Activated naive CD4-positive, alpha-beta T cell treated with anti-CD3 and anti-CD28 coated beads for 36 hours (primary cell): ENCODE results near the gene TFEB. TPM values are rescaled to one million over a fixed set of nuclear protein-coding genes. Genes with fewer than 3 reads are reported as not detected.

ENCODE experiments used
- CTCF ChIA-PET: fragments of 350-600 bp; sonication (Branson Sonifier 250); formaldehyde crosslinking; loops from one replicate; lab custom pipeline; 2021; ENCODE audit warnings: antibody characterized with exemption; lab: Charles Lee
- DNase-seq: peaks from one replicate; pipeline ENCODE4 v3.0.0-alpha.2; 2020
- H3K27ac Mint-ChIP-seq: one replicate; pipeline ENCODE4 v1.8.0; 2021; ENCODE audit warnings: mild to moderate bottlenecking, mixed read lengths
- H3K27me3 Mint-ChIP-seq: one replicate; pipeline ENCODE4 v1.8.0; 2021; ENCODE audit warnings: low read depth, mixed read lengths
- H3K36me3 Mint-ChIP-seq: one replicate; pipeline ENCODE4 v1.8.0; 2021; ENCODE audit warnings: low read depth, mixed read lengths
- H3K4me1 Mint-ChIP-seq: one replicate; pipeline ENCODE4 v1.8.0; 2021; ENCODE audit warnings: low read depth, mixed read lengths
- H3K4me3 Mint-ChIP-seq: one replicate; pipeline ENCODE4 v1.8.0; 2021; ENCODE audit warnings: mild to moderate bottlenecking, moderate library complexity, mixed read lengths
- H3K9me3 Mint-ChIP-seq: one replicate; pipeline ENCODE4 v1.8.0; 2021; ENCODE audit warnings: mixed read lengths
- intact Hi-C: fragments of 100-400 bp; cut with micrococcal nuclease; formaldehyde crosslinking; loops from one replicate; pipeline ENCODE4 v1.15.1; 2023
- total RNA-seq, 2 experiments: library from RNA; stranded (reverse); gene quantifications; one replicate each; pipeline ENCODE4 v1.2.3, GENCODE V29; 2021

TFEB gene
- total RNA-seq, 2 experiments from 2014 or later: 5.7 to 7.9 TPM

DNA sequence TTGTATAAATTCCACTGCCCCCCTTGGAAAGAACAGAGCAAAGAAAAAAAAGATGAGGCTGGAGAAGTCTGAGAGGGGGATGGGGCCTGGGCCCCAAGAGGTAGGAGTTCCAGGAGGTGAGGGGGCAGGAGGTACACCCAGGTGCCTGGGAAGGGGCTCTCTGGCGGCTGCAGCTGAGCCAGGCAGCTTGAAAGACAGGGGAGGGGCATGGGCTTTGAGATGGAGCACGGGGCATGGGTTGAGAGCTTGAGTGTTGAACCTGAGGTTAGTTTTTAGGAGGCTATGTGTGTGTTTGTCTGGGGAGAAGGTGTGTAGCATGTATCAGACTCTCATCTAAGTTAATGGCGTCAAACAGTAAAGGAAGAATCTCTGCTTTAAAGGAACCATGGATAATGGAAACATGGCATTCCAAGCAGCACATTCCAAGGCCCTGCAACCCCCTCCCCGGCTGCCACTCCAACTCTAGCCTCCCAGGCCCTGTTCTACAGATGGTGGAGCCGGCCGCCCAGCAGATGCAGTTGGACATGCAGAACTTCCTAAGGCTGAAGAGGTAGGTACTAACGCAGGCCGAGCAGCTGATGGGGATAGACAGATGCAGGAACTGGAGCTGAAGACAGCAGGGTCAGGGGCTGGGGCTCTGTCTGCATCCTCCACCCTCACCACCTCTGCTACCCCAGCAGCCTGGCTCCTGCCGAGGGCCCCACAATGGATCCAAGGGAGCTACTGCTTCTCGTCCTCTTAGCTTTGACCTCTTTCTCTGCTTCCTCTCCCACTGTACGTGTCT lies 55.0 kb downstream of the TFEB start:
- no peak for DNase-seq
- peaks cover 2% of the 10 kb centered on the region for H3K27me3 Mint-ChIP-seq
- H3K4me3 Mint-ChIP-seq: no peak overlapping the region
- CTCF ChIA-PET: interaction anchor here (0.6 to 4.9 kb wide), 10 partner anchors 10 to 755 kb away, joined by 3 to 39 read pairs (median 4); no protein-coding TSS in a partner anchor
- H3K9me3 Mint-ChIP-seq: no peaks in the 10 kb centered on the region
- H3K27ac Mint-ChIP-seq: no peak overlapping the region
- intact Hi-C loops: loop anchor here (10.0 kb wide), 1 partner anchor 606 kb away; the partner anchor contains the start of genes NFYA and OARD1
- H3K36me3 Mint-ChIP-seq: no peaks in the 10 kb centered on the region
- peaks cover 8% of the 10 kb centered on the region for H3K4me1 Mint-ChIP-seq

DNA sequence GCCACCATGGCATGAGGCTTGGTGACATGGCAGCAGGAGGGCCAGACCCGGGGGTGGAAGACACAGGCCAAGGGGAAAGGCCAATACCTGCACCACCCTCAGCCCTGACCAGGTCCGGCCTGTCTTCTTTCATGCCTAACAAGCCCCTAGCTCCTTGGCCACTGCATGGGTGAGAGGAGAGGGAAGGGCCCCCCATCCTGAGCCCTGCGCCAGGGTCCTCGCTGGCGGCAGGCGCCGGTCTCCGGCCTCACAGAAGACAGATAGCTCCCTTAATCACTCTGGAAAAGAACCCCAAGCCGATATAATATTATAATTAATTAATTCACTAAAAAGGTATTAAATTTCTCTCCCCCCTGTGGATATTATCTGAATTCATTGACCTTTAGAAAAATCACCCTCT lies 55.7 kb downstream of the TFEB start:
- CTCF ChIA-PET: interaction anchor here (0.6 to 4.9 kb wide), 5 partner anchors 10 to 756 kb away, joined by 3 to 39 read pairs (median 10); no protein-coding TSS in a partner anchor
- intact Hi-C loops: loop anchor here (10.0 kb wide), 1 partner anchor 605 kb away; the partner anchor contains the start of genes NFYA and OARD1
- Mint-ChIP-seq H3K27me3 (peaks cover 2% of the 10 kb centered on the region), H3K27ac (no peak overlapping the region), H3K4me1 (peaks cover 8% of the 10 kb centered on the region), H3K4me3 (no peak overlapping the region), H3K36me3 (no peaks in the 10 kb centered on the region), H3K9me3 (no peaks in the 10 kb centered on the region)
- no peak for DNase-seq

DNA sequence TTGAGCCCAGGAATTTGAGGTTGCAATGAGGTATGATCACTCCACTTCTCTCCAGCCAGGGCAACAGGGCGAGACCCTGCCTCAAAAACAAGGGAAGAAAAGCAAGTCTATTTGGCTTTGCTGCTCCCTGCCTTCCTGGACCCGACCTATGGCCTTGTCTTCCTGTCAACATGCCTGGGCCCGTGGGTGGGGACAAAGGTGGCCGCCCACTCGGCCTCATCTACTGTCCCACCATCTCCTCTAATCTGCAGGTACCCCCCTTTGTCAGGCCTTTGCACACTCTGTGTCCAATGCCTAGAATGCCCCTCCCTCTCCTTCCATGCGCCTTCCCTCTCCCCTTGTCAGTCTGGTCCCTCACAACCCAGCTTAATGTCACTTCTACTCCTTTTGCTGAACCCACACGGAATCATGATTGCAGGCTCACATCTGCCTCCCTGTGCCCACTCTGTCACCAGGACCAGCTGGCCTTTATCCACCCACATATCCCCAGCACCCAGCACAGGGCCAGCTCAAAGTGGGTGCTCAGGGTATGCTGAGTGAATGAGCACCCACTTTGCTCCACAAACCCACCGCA lies 56.8 kb downstream of the TFEB start:
- Mint-ChIP-seq H3K4me1 (peaks cover 5% of the 10 kb centered on the region), H3K27me3 (peaks cover 6% of the 10 kb centered on the region), H3K36me3 (no peaks in the 10 kb centered on the region), H3K9me3 (no peaks in the 10 kb centered on the region), H3K4me3 (no peak overlapping the region), H3K27ac (no peak overlapping the region)
- DNase-seq: no peak
- CTCF ChIA-PET: interaction anchor here (0.5 to 4.9 kb wide), 4 partner anchors 11 to 310 kb away, joined by 3 to 39 read pairs (median 8); no protein-coding TSS in a partner anchor
- intact Hi-C loops: no loop called here

DNA sequence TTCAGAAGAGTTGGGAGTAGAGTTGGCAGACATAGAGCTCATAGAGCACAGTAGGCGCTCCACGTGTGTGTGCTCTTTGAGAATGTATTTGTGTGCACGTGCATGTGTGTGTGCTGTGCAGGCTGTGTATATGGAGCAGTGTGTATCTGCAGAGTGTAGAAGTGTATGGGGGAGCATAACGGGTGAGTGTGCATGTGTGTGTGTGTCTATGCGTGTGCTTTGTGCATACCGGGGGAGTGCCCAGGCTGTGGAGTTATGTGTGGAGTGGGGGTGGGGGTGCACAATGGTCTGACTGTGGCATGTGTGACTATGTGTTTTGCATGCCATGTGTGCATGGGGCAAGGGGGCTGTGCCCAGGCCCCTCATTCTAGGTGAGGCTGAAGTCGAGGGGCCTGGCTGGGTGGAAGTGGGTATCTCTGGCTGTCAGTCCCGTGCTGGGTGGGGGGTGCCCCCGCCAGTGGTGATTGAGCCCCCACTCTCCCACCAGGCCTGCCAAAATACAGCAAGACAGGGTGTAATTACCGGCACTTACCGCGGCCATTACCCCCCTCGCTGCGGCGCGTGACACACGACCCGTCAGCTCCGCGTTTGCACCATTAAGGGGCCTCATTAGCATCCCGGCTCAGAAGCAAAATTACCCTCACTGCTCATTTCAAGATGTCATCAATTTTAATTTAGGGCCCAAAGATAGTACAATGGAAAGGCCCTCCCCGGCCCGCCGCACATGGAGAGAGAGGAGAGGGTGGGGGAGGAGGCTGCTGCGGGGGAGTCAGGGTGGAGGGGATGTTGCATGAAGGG lies 58.1 kb downstream of the TFEB start:
- H3K4me1 Mint-ChIP-seq: no peaks in the 10 kb centered on the region
- peaks cover 6% of the 10 kb centered on the region for H3K27me3 Mint-ChIP-seq
- H3K36me3 Mint-ChIP-seq: no peaks in the 10 kb centered on the region
- CTCF ChIA-PET: interaction anchor here (4.9 kb wide), 1 partner anchor 75 kb away, joined by 39 read pairs; no protein-coding TSS in a partner anchor
- no peaks in the 10 kb centered on the region for H3K9me3 Mint-ChIP-seq
- no peak for DNase-seq
- no peak overlapping the region for H3K27ac Mint-ChIP-seq
- no peak overlapping the region for H3K4me3 Mint-ChIP-seq
- intact Hi-C loops: no loop called here

DNA sequence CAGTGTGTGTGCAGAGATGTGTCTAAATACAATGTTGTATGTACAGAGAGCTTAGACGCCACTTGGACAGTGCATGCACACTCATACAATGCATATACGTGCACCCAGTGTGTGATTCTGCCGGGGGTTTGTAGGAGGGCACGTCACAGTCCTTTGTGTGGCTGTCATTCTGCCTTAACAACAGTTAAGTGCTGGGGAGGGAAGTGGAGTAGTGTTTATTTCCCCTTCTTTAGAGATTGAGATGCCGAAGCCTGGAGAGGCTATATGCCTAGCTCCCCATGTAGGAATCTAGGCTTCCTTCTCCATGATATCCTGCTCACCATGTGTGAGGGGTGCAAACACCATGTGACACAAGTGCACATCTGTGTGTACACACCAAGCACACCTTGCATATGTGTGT lies 59.0 kb downstream of the TFEB start:
- Mint-ChIP-seq H3K36me3 (no peaks in the 10 kb centered on the region), H3K4me3 (no peak overlapping the region), H3K9me3 (no peaks in the 10 kb centered on the region), H3K27me3 (peaks cover 6% of the 10 kb centered on the region), H3K4me1 (no peaks in the 10 kb centered on the region), H3K27ac (no peak overlapping the region)
- no peak for DNase-seq
- CTCF ChIA-PET: no interaction called here
- intact Hi-C loops: no loop called here

DNA sequence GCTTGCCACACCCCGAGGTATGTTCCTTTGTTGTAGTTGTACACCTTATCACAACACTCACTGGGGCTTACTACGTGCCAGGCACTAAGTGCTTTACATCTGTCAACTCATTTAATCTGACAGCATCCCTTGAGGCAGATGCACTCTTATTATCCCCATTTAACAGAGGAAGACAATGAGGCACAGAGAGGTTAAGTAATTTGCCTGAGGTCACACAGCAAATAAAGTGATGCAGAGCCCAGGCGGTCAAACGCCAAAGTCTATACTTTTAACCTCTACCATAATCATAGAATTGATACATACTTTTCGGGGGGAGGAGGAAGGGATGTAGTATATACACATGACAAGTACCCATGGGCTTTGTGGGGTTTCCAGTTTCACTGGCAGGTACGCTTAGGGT lies 59.4 kb downstream of the TFEB start:
- CTCF ChIA-PET: no interaction called here
- intact Hi-C loops: no loop called here

DNA sequence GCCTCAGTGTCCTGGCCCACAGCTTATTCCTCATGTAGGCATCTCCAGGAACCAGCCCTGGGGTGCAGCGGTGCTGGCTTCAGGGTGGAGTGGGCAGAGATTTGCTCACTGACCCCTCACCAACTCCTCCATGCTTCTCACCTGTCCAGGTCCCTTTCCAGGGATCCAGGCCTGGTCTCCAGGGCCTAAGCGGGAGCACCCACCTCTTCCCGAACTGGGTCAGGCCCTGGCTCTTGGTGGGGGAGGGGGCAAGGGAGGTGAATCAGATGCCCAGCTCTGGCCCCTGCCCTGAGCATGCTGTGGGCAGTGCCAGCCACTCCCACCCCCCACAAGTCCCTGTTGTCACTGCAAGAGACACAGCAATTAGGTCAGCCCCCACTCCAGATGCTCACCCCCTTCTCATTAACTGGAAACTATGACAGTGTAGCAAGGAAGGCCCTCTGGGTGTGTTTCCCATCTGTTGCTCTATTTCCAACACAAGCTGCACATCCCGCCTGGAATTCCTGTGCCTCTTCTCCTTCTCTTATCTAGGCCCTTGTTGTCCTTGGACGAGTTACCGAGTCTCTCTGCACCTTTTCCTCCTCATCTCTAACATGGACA lies 60.1 kb downstream of the TFEB start:
- no peak for DNase-seq
- Mint-ChIP-seq H3K27ac (no peak overlapping the region), H3K4me1 (no peaks in the 10 kb centered on the region), H3K9me3 (no peaks in the 10 kb centered on the region), H3K27me3 (peaks cover 6% of the 10 kb centered on the region), H3K4me3 (no peak overlapping the region), H3K36me3 (no peaks in the 10 kb centered on the region)
- CTCF ChIA-PET: interaction anchor here (1.1 kb wide), 1 partner anchor 8 kb away, joined by 4 read pairs; no protein-coding TSS in a partner anchor
- intact Hi-C loops: no loop called here

More for the DNA sequence above, 59.4 kb downstream of the TFEB start:
- H3K27me3 Mint-ChIP-seq: peaks cover 6% of the 10 kb centered on the region
- no peaks in the 10 kb centered on the region for H3K36me3 Mint-ChIP-seq
- DNase-seq: no peak
- no peak overlapping the region for H3K4me3 Mint-ChIP-seq
- H3K9me3 Mint-ChIP-seq: no peaks in the 10 kb centered on the region
- H3K27ac Mint-ChIP-seq: no peak overlapping the region
- no peaks in the 10 kb centered on the region for H3K4me1 Mint-ChIP-seq

DNA sequence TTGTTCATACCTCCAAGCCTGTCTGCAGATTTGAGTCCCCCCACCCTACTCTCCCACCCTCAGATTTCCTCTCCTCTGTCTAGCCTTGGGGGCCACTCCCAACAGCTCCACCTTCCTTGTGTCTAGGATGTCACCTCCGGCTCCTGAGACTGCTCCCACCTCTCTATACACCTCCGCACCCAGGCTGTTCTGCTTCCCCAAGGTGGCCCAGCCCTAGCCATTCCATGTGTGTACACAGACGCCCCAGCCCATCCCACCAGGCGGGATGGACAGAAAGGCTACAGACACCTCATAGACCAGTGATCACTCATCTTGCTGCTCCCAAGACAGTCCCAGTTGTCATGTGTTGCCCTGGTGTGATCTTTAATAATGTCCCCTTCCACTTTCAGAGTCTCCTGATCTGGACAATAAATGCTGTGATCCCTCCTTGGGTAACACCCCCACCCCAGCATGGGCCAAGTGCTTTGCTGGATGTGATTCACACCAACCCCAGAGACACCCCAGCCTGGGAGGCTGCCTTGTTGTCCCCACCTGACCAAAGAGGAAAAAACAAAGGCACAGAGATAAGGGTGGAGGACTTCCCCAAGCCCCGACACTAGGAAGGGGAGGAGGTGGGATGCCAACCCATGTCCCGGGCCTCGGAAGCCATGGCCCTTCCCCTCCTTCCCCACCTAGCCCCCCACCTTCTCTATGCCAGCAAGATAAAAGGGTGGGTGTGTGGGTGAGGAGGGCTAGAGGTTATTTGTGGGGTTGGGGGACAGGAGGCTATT lies 61.0 kb downstream of the TFEB start:
- intact Hi-C loops: no loop called here
- CTCF ChIA-PET: interaction anchor here (0.8 to 2.3 kb wide), 3 partner anchors 9 to 306 kb away, joined by 3 to 10 read pairs (median 4); no protein-coding TSS in a partner anchor
- DNase-seq: no peak
- no peaks in the 10 kb centered on the region for H3K36me3 Mint-ChIP-seq
- H3K4me1 Mint-ChIP-seq: no peaks in the 10 kb centered on the region
- no peak overlapping the region for H3K27ac Mint-ChIP-seq
- no peaks in the 10 kb centered on the region for H3K9me3 Mint-ChIP-seq
- no peak overlapping the region for H3K4me3 Mint-ChIP-seq
- peaks cover 6% of the 10 kb centered on the region for H3K27me3 Mint-ChIP-seq

DNA sequence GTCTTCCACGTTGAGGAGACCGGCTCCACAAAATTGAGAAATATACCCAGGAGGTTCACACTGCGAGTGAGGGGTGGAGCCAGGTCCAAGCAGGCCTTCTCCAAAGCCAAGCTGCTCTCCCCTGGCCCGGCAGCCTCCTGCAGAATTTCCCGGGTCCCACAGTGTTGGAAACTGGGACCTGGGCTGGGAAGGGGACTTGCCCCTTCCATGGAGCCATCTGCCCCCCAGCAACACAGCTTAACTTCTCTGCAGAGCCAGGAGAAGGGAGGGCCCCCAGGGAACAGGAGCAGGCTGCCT lies 61.8 kb downstream of the TFEB start:
- DNase-seq: no peak
- intact Hi-C loops: no loop called here
- Mint-ChIP-seq H3K4me1 (no peaks in the 10 kb centered on the region), H3K27ac (no peak overlapping the region), H3K9me3 (no peaks in the 10 kb centered on the region), H3K36me3 (no peaks in the 10 kb centered on the region), H3K4me3 (no peak overlapping the region), H3K27me3 (peaks cover 6% of the 10 kb centered on the region)
- CTCF ChIA-PET: interaction anchor here (0.8 to 2.3 kb wide), 2 partner anchors 10 to 305 kb away, joined by 3 to 10 read pairs; no protein-coding TSS in a partner anchor

DNA sequence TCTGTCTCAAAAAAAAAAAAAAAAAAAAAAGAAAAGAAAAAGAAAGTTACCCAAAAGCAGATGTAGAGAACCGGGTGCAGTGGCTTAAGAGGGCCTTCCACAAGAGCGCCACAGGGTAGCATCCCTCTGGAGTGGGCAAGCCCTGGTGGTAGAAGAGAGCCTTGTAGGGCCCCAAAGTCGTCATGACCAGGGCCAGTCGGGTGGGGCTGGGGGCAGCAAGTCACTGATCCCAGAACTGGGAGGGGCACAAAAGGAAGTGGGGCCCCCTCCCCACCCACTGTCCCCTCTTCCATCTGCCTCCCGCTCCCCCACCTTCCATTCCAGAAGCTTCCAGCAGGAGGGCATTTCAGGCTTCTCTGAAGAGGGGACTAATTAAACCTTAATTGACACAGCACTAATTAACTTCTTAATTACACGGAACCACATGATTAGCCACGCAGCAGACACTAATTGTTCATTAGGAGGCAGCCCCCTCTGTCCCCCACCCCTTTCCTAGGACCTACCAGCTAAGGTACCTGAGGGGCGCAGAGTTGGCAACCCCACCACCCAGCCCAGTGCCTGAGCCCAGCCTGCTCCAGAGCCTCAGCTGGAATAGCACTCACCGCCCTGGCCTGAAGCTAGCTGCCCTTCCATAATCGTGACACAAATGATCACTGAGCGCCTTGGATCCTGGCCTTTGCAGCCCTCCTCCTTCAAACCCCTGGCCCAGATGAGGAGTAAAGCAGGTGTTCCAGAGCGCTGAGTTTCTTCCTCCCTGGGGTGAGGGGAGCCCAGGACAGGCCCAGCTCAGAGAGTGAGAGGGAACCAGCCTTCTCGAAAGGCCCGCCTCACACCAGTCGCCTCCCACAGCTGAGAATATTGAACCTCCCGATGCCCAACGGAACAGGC lies 62.3 kb downstream of the TFEB start:
- Mint-ChIP-seq H3K9me3 (no peaks in the 10 kb centered on the region), H3K27me3 (peaks cover 6% of the 10 kb centered on the region), H3K27ac (no peak overlapping the region), H3K36me3 (no peaks in the 10 kb centered on the region), H3K4me1 (no peaks in the 10 kb centered on the region), H3K4me3 (no peak overlapping the region)
- no peak for DNase-seq
- CTCF ChIA-PET: interaction anchor here (0.8 to 2.3 kb wide), 2 partner anchors 10 to 305 kb away, joined by 3 to 10 read pairs; no protein-coding TSS in a partner anchor
- intact Hi-C loops: no loop called here
